LNCAP (cell line): Measurements from ENCODE around the gene OTOGL.

Source experiments
- TF ChIP-seq, protein P1 (sequence below): fragments of 450-650 bp; IDR thresholded peaks from 2 replicates; pipeline ENCODE4 v1.5.1; 2017; ENCODE audit warnings: mild to moderate bottlenecking

OTOGL gene

DNA sequence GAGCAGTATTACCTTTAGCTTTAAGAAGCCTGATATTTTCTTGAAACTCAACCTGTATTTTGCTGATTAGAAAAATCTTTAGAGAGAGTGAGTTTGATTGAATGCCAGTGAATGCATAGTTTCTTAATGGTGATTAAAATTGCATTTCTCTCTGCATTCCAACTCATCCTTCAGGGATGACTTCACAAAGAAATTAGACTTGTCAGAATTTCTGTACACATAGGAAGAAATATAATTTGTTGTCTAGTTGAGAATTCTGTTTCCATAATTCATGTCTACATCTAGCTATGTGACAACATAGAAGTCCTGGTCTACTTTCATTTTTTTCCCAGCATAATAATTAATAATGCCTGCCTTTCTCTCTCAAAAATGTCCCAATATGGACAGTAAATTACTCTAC lies 136.6 kb downstream of the OTOGL start:
- TF ChIP-seq, protein P1, sequence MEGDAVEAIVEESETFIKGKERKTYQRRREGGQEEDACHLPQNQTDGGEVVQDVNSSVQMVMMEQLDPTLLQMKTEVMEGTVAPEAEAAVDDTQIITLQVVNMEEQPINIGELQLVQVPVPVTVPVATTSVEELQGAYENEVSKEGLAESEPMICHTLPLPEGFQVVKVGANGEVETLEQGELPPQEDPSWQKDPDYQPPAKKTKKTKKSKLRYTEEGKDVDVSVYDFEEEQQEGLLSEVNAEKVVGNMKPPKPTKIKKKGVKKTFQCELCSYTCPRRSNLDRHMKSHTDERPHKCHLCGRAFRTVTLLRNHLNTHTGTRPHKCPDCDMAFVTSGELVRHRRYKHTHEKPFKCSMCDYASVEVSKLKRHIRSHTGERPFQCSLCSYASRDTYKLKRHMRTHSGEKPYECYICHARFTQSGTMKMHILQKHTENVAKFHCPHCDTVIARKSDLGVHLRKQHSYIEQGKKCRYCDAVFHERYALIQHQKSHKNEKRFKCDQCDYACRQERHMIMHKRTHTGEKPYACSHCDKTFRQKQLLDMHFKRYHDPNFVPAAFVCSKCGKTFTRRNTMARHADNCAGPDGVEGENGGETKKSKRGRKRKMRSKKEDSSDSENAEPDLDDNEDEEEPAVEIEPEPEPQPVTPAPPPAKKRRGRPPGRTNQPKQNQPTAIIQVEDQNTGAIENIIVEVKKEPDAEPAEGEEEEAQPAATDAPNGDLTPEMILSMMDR: no peak

- TF ChIP-seq, protein P1: no peak
Measured at GRCh38 chr12:80239867-80240266, 140.5 kb downstream of the OTOGL start.

DNA sequence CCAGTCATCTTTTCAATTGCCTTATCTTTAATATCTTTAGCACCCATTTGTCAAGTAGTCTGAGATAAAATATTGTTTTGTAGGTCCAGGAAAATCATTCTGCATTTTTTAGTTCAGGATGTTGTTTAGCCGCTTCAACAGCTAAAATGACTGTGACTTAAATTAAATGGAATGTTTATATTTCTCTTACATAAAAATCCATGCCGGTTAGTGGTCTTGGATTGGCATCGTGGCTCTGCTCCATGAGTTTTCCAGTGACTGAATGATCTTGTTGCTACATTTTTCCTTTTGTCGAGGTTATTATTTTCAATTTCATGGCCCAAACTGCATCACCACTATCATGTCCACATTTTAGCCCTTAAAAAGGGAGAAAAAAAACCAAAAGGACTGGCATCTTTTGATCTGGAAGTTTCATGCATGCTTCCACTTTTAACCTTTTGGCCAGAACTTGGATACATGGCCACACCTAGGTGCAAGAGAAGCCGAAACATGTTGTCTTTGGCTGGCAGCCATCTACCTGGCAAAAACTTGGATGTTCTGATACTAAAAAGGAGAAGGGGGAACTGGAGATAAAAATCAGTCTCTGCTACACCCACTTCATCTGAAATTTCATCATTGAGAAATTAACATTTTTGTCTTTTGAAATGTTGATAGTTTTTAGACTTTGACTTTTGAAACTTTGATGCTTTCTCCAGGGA lies 142.4 kb downstream of the OTOGL start:
- TF ChIP-seq, protein P1: no peak

GRCh38 chr12:80242321-80242720 lies 143.0 kb downstream of the OTOGL start:
- TF ChIP-seq, protein P1: no peak

DNA sequence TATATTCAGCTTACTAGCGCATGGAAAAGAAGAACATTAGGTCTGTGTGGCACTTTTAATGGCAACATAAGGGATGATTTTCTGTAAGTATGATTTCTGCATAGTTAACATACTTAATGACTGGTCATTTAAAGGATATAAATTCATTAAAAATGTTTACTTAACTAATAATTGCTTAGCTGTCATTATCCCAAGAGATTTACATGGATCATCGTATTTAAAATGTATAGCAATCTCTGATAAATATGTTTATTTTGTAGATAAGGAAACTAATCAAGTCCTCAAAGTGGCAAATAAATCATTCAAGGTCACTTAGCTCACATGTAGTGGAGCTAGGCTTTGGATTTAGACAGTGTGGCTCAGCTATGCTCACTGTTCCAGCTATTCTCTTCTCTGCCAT lies 158.6 kb downstream of the OTOGL start:
- TF ChIP-seq, protein P1: no peak

DNA sequence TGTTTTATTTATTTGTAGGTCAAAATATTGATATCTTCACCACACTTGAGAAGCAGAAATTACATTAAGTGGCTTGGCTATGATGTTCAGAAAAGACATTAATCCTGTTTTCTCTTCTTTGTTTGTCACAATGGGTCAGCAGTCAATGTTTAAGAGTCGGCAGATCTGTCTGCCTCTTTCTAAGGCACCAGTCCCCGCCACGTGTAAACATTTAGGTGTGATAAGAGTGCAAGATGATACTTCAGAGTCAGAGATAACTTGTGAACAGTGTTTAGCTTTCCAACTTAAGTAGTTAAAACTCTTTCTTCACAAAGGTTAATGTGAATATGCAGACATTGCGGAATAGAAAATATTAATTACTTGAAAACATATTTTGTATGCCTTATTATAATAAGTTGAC lies 160.9 kb downstream of the OTOGL start:
- TF ChIP-seq, protein P1: no peak

GRCh38 chr12:80261403-80261802 lies 162.1 kb downstream of the OTOGL start:
- TF ChIP-seq, protein P1: no peak

- TF ChIP-seq, protein P1: no peak
Measured at GRCh38 chr12:80262346-80262745, 163.0 kb downstream of the OTOGL start.
